GM23338 (cell line): ENCODE results near the gene CYP46A1. TPM values are rescaled to one million over a fixed set of nuclear protein-coding genes. Genes with fewer than 3 reads are reported as not detected.

Experiments
- ATAC-seq: fragments of 200-7000 bp; cut with Tn5 transposase; 3 replicates; pipeline ENCODE4 v1.9.1; 2020
- DNase-seq: peaks from one replicate; pipeline ENCODE4 v3.0.0-alpha.2; 2015; ENCODE audit warnings: low spot score
- H2AFZ ChIP-seq: fragments of 200-600 bp; sonication (generic); 2 replicates; pipeline ENCODE4 v1.8.0; 2016; ENCODE audit warnings: antibody characterized with exemption, mild to moderate bottlenecking, moderate library complexity
- H3F3A ChIP-seq: fragments of 200-600 bp; sonication (generic); replicated peaks from 2 replicates; pipeline ENCODE4 v1.8.0; 2017; ENCODE audit warnings: antibody characterized with exemption, mixed run types, low read depth
- H3K27ac ChIP-seq: fragments of 200-600 bp; sonication (generic); 2 replicates; pipeline ENCODE4 v1.6.1; 2016; ENCODE audit warnings: low read depth
- H3K27me3 ChIP-seq: fragments of 200-600 bp; sonication (generic); 2 replicates; pipeline ENCODE4 v1.8.0; 2016; ENCODE audit warnings: mild to moderate bottlenecking, mixed run types, moderate library complexity; ENCODE audit not compliant: insufficient read depth
- H3K36me3 ChIP-seq: fragments of 200-600 bp; sonication (generic); 2 replicates; pipeline ENCODE4 v1.8.0; 2016; ENCODE audit warnings: mild to moderate bottlenecking; ENCODE audit not compliant: insufficient read depth
- H3K4me1 ChIP-seq: fragments of 200-600 bp; sonication (generic); 2 replicates; pipeline ENCODE4 v1.8.0; 2016; ENCODE audit warnings: mild to moderate bottlenecking, moderate library complexity; ENCODE audit not compliant: insufficient read depth
- H3K4me2 ChIP-seq: fragments of 200-600 bp; sonication (generic); 2 replicates; pipeline ENCODE4 v1.7.1; 2017; ENCODE audit warnings: mixed run types
- H3K4me3 ChIP-seq: fragments of 200-600 bp; sonication (generic); 2 replicates; pipeline ENCODE4 v1.6.1; 2016; ENCODE audit warnings: mixed run types
- H3K79me2 ChIP-seq: fragments of 200-600 bp; sonication (generic); replicated peaks from 2 replicates; pipeline ENCODE4 v1.8.0; 2017; ENCODE audit warnings: mild to moderate bottlenecking; ENCODE audit not compliant: insufficient read depth
- H3K9me2 ChIP-seq: fragments of 200-600 bp; sonication (generic); 2 replicates; pipeline ENCODE4 v1.8.0; 2017; ENCODE audit not compliant: insufficient read depth
- H4K20me1 ChIP-seq: fragments of 200-600 bp; sonication (generic); replicated peaks from 2 replicates; pipeline ENCODE4 v1.8.0; 2017; ENCODE audit warnings: mild to moderate bottlenecking; ENCODE audit not compliant: insufficient read depth
- H3K27ac Mint-ChIP-seq: 2 replicates; pipeline ENCODE4 v1.8.0; 2020; ENCODE audit warnings: inconsistent platforms, mild to moderate bottlenecking, moderate library complexity, mixed read lengths
- H3K27me3 Mint-ChIP-seq: 3 replicates; pipeline ENCODE4 v1.8.0; 2022; ENCODE audit warnings: low read depth, mild to moderate bottlenecking, moderate library complexity, mixed read lengths, inconsistent platforms; ENCODE audit not compliant: insufficient read depth, poor library complexity
- H3K36me3 Mint-ChIP-seq: 3 replicates; pipeline ENCODE4 v1.8.0; 2021; ENCODE audit warnings: low read depth, mild to moderate bottlenecking, inconsistent platforms, moderate library complexity, mixed read lengths
- H3K4me1 Mint-ChIP-seq: 3 replicates; pipeline ENCODE4 v1.8.0; 2020; ENCODE audit warnings: mild to moderate bottlenecking, inconsistent platforms, mixed read lengths
- H3K4me3 Mint-ChIP-seq: 3 replicates; pipeline ENCODE4 v1.8.0; 2021; ENCODE audit warnings: moderate library complexity, mild to moderate bottlenecking, inconsistent platforms, mixed read lengths
- H3K9me3 Mint-ChIP-seq: 3 replicates; pipeline ENCODE4 v1.8.0; 2020; ENCODE audit warnings: moderate library complexity, mild to moderate bottlenecking, inconsistent platforms, mixed read lengths
- EZH2 ChIP-seq: fragments of 200-600 bp; sonication (generic); IDR thresholded peaks from one replicate; pipeline ENCODE4 v1.8.0; 2017; ENCODE audit warnings: antibody characterized with exemption, mild to moderate bottlenecking, low read depth; ENCODE audit not compliant: unreplicated experiment
- JUNB ChIP-seq: IDR thresholded peaks from one replicate; pipeline ENCODE4 v1.6.1; 2016; ENCODE audit warnings: antibody characterized with exemption; ENCODE audit not compliant: unreplicated experiment
- POLR2AphosphoS5 ChIP-seq: IDR thresholded peaks from 2 replicates; pipeline ENCODE4 v1.6.1; 2016; ENCODE audit warnings: antibody characterized with exemption, low read depth
- ZNF114 ChIP-seq: fragments of 250-450 bp; sonication (Bioruptor Pico); IDR thresholded peaks from 2 replicates; pipeline ENCODE4 v1.5.0; 2020; ENCODE audit warnings: mild to moderate bottlenecking, moderate library complexity
- ZNF331 ChIP-seq: fragments of 250-450 bp; sonication (Bioruptor Pico); IDR thresholded peaks from 2 replicates; pipeline ENCODE4 v1.5.0; 2020; ENCODE audit warnings: low read depth, mild to moderate bottlenecking, moderate library complexity
- polyA plus RNA-seq: library from polyadenylated mRNA; unstranded; fragments of >200 nt; fragmentation: Nextera tagmentation; extraction: Ambion mirVana; gene quantifications from 2 replicates; pipeline ENCODE4 v1.2.1, GENCODE V29; 2016
- total RNA-seq: library from RNA; depleted of rRNA; stranded (reverse); fragments of >200 nt; shearing (Covaris generic); gene quantifications from 2 replicates; pipeline ENCODE4 v1.2.3, GENCODE V29; 2014
- TF ChIP-seq, protein P1 (sequence below): IDR thresholded peaks from one replicate; pipeline ENCODE4 v1.6.1; 2018; ENCODE audit warnings: antibody characterized with exemption; ENCODE audit not compliant: unreplicated experiment
- TF ChIP-seq, protein P2 (sequence below), 2 experiments: fragments of 200-600 bp in 1 of 2; sonication (generic) in 1 of 2; conservative IDR thresholded peaks; 2 replicates each; pipeline versions ENCODE4 v1.5.1 to v1.6.1; 2016 to 2017; ENCODE audit warnings: antibody characterized with exemption in 2 of 2, low read depth in 2 of 2, mild to moderate bottlenecking in 2 of 2, moderate library complexity in 1 of 2

CYP46A1 gene
- total and polyA plus RNA-seq, 2 experiments from 2014 or later, result 0.59 to 0.66 TPM

DNA sequence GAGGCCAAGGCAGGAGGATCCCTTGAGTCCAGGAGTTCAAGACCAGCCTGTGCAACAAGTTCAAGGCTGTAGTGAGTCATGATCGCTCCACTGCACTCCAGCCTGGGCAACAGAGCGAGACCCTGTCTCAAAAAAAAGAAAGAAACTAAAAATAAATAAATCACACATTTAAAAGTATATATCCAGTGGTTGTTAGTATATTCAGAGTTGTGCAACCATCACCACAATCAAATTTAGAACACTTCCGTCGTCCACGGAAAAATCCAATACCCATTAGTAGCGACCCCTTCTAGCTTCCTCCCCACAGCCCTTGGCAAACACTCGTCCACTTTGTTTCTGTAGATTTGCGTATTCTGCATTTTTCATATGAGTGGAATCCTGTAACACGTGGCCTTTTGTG lies 64.4 kb downstream of the CYP46A1 start (continued):
- TF ChIP-seq EZH2, result no peak
- TF ChIP-seq JUNB, result no peak
- TF ChIP-seq, protein P1, sequence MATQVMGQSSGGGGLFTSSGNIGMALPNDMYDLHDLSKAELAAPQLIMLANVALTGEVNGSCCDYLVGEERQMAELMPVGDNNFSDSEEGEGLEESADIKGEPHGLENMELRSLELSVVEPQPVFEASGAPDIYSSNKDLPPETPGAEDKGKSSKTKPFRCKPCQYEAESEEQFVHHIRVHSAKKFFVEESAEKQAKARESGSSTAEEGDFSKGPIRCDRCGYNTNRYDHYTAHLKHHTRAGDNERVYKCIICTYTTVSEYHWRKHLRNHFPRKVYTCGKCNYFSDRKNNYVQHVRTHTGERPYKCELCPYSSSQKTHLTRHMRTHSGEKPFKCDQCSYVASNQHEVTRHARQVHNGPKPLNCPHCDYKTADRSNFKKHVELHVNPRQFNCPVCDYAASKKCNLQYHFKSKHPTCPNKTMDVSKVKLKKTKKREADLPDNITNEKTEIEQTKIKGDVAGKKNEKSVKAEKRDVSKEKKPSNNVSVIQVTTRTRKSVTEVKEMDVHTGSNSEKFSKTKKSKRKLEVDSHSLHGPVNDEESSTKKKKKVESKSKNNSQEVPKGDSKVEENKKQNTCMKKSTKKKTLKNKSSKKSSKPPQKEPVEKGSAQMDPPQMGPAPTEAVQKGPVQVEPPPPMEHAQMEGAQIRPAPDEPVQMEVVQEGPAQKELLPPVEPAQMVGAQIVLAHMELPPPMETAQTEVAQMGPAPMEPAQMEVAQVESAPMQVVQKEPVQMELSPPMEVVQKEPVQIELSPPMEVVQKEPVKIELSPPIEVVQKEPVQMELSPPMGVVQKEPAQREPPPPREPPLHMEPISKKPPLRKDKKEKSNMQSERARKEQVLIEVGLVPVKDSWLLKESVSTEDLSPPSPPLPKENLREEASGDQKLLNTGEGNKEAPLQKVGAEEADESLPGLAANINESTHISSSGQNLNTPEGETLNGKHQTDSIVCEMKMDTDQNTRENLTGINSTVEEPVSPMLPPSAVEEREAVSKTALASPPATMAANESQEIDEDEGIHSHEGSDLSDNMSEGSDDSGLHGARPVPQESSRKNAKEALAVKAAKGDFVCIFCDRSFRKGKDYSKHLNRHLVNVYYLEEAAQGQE, result no peak
- no peak for TF ChIP-seq ZNF114
- TF ChIP-seq ZNF331 (CRISPR knock-in tag), result no peak
- TF ChIP-seq, protein P2, sequence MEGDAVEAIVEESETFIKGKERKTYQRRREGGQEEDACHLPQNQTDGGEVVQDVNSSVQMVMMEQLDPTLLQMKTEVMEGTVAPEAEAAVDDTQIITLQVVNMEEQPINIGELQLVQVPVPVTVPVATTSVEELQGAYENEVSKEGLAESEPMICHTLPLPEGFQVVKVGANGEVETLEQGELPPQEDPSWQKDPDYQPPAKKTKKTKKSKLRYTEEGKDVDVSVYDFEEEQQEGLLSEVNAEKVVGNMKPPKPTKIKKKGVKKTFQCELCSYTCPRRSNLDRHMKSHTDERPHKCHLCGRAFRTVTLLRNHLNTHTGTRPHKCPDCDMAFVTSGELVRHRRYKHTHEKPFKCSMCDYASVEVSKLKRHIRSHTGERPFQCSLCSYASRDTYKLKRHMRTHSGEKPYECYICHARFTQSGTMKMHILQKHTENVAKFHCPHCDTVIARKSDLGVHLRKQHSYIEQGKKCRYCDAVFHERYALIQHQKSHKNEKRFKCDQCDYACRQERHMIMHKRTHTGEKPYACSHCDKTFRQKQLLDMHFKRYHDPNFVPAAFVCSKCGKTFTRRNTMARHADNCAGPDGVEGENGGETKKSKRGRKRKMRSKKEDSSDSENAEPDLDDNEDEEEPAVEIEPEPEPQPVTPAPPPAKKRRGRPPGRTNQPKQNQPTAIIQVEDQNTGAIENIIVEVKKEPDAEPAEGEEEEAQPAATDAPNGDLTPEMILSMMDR (conservative IDR thresholded peaks at IDR 0.05; ENCODE audit: low read depth in 2 of 2), result no peak

DNA sequence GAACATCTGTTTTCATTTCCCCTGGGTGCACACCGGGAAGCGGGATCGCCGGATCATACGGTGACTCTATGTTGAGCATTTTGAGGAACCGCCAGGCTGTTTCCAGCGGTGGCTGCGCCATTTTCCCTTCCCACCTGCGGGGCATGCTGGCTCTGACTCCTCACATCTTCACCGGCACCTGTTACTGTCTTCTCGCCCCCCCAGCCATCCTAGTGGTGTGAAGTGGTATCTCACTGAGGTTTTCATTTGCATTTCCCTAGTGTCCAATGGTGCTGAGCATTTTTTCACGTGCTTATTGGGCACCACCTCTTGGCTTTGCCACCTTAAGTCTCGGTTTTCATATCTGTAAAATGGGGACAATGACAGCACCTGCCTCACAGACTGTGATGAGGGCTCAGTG lies 65.0 kb downstream of the CYP46A1 start:
- DNase-seq, result peak; percentile 66
- no peak overlapping the region for H3K27ac ChIP-seq

More for the DNA sequence above, 65.0 kb downstream of the CYP46A1 start:
- Histone ChIP-seq H3K4me2 (no peak overlapping the region), H3K4me3 (no peak overlapping the region), H3K4me1 (peaks cover 21% of the 10 kb centered on the region), H3K36me3 (no peaks in the 10 kb centered on the region), H3K9me2 (no peaks in the 10 kb centered on the region), H4K20me1 (no peaks in the 10 kb centered on the region), H3K27me3 (no peaks in the 10 kb centered on the region), H3F3A (no peaks in the 10 kb centered on the region), H3K79me2 (no peaks in the 10 kb centered on the region), H2AFZ (no peak overlapping the region)
- H3K36me3 Mint-ChIP-seq, result no peaks in the 10 kb centered on the region
- no peak overlapping the region for H3K4me3 Mint-ChIP-seq
- TF ChIP-seq POLR2AphosphoS5, result no peak
- TF ChIP-seq, protein P2 (conservative IDR thresholded peaks at IDR 0.05; ENCODE audit: low read depth in 2 of 2), result peak in 1 of 2 experiments; percentile 50; a peak in 2 of 4 replicates
- H3K4me1 Mint-ChIP-seq, result peaks cover 36% of the 10 kb centered on the region
- no peak overlapping the region for H3K27ac Mint-ChIP-seq
- H3K9me3 Mint-ChIP-seq, result no peaks in the 10 kb centered on the region
- ATAC-seq, result peak; percentile 40
- peaks cover 12% of the 10 kb centered on the region for H3K27me3 Mint-ChIP-seq
